ENCODE measurements around the gene SMTN.
A peak's percentile ranks its signal among the peaks of the same experiment; 100 is the strongest.

Gene SMTN

GRCh38 chr22:31119026-31119717 is 38.1 kb downstream of the SMTN start:
- no peak for TF ChIP-seq CTCF (conservative IDR thresholded peaks at IDR 0.05)
- no peak overlapping the region for H3K27ac ChIP-seq

- TF ChIP-seq CTCF (conservative IDR thresholded peaks at IDR 0.05) = no peak
- no peak overlapping the region for H3K27ac ChIP-seq
Measured at GRCh38 chr22:31120230-31120629, 39.1 kb downstream of the SMTN start.

GRCh38 chr22:31120642-31121041 is 39.5 kb downstream of the SMTN start:
- TF ChIP-seq CTCF (conservative IDR thresholded peaks at IDR 0.05) = no peak
- no peak overlapping the region for H3K27ac ChIP-seq

GRCh38 chr22:31121403-31121802 is 40.3 kb downstream of the SMTN start:
- peak overlapping the region; percentile 78; the same call in 1 of the 2 replicates for H3K27ac ChIP-seq
- no peak for TF ChIP-seq CTCF (conservative IDR thresholded peaks at IDR 0.05)

GRCh38 chr22:31122196-31122531 is 41.0 kb downstream of the SMTN start:
- TF ChIP-seq CTCF (conservative IDR thresholded peaks at IDR 0.05) = no peak

GRCh38 chr22:31122532-31123291 is 41.6 kb downstream of the SMTN start, which contains the start of gene INPP5J:
Gene INPP5J (plus strand): TSS chr22:31122966. CDS start chr22:31123015, 49 bp downstream.
- no peak for TF ChIP-seq CTCF (conservative IDR thresholded peaks at IDR 0.05)
- H3K27ac ChIP-seq = peak within 1 kb of the TSS; percentile 78

More at GRCh38 chr22:31122196-31122531, 41.0 kb downstream of the SMTN start:
- H3K27ac ChIP-seq = peak overlapping the region; percentile 78

GRCh38 chr22:31123292-31123602 is 42.1 kb downstream of the SMTN start:
- peak overlapping the region; percentile 78; the same call in 1 of the 2 replicates for H3K27ac ChIP-seq
- no peak for TF ChIP-seq CTCF (conservative IDR thresholded peaks at IDR 0.05)
